Prostate gland (tissue), 2 donors: ENCODE results near the gene TELO2.

Experiments
- POLR2A ChIP-seq: fragments of 450-650 bp; IDR thresholded peaks from one replicate; pipeline ENCODE4 v1.6.1; 2016; ENCODE audit warnings: antibody characterized with exemption, mild to moderate bottlenecking
- POLR2AphosphoS5 ChIP-seq: sonication (generic); formaldehyde crosslinking; IDR thresholded peaks from one replicate; pipeline ENCODE4 v1.6.1; 2017; ENCODE audit warnings: antibody characterized with exemption
- TF ChIP-seq, protein P1 (sequence below), 4 experiments: fragments of 200-600 bp in 2 of 4; fragments of 450-650 bp in 2 of 4; sonication (generic) in 2 of 4; IDR thresholded peaks; 1 replicate in 3 of 4; 2 replicates in 1 of 4; pipeline ENCODE4 v1.5.1; 2016 to 2019; ENCODE audit warnings: antibody characterized with exemption in 4 of 4, mild to moderate bottlenecking in 2 of 4, moderate library complexity in 2 of 4

GRCh38 chr16:1511662-1512569, 18.8 kb downstream of the TELO2 start:
- TF ChIP-seq, protein P1, sequence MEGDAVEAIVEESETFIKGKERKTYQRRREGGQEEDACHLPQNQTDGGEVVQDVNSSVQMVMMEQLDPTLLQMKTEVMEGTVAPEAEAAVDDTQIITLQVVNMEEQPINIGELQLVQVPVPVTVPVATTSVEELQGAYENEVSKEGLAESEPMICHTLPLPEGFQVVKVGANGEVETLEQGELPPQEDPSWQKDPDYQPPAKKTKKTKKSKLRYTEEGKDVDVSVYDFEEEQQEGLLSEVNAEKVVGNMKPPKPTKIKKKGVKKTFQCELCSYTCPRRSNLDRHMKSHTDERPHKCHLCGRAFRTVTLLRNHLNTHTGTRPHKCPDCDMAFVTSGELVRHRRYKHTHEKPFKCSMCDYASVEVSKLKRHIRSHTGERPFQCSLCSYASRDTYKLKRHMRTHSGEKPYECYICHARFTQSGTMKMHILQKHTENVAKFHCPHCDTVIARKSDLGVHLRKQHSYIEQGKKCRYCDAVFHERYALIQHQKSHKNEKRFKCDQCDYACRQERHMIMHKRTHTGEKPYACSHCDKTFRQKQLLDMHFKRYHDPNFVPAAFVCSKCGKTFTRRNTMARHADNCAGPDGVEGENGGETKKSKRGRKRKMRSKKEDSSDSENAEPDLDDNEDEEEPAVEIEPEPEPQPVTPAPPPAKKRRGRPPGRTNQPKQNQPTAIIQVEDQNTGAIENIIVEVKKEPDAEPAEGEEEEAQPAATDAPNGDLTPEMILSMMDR (IDR thresholded peaks at IDR 0.05) = no peak
- TF ChIP-seq POLR2AphosphoS5 (no peak), POLR2A (no peak)
